Suprapubic skin (tissue), 4 donors: ENCODE data around the gene UBAP1L. TPM values are rescaled to one million over a fixed set of nuclear protein-coding genes. Genes with fewer than 3 reads are reported as not detected.
"Not testable (repeated sequence)": the region's sequence is repeated elsewhere in the genome, so short reads cannot be mapped to it uniquely, and the experiment has no call there.

Experiments
- DNase-seq, 2 donors: peaks; one replicate each; pipeline ENCODE4 v3.0.0-alpha.2; 2019; ENCODE audit warnings: low spot score in 2 of 2
- H3K27ac ChIP-seq: fragments of 200-600 bp; sonication (generic); one replicate; pipeline ENCODE4 v1.5.1; 2019
- H3K27me3 ChIP-seq: fragments of 200-600 bp; sonication (generic); one replicate; pipeline ENCODE4 v1.5.1; 2019
- H3K36me3 ChIP-seq: fragments of 200-600 bp; sonication (generic); one replicate; pipeline ENCODE4 v1.5.1; 2019
- H3K4me1 ChIP-seq: fragments of 200-600 bp; sonication (generic); one replicate; pipeline ENCODE4 v1.5.1; 2019
- H3K4me3 ChIP-seq: fragments of 200-600 bp; sonication (generic); one replicate; pipeline ENCODE4 v1.5.1; 2019; ENCODE audit warnings: mild to moderate bottlenecking
- H3K9me3 ChIP-seq: fragments of 200-600 bp; sonication (generic); one replicate; pipeline ENCODE4 v1.5.1; 2019
- CTCF ChIP-seq, 2 donors: fragments of 200-600 bp in 1 of 2; fragments of 450-650 bp in 1 of 2; sonication (generic) in 1 of 2; IDR thresholded peaks; one replicate each; pipeline ENCODE4 v1.5.1; 2016 to 2019; ENCODE audit warnings: antibody characterized with exemption in 2 of 2, mild to moderate bottlenecking in 1 of 2, moderate library complexity in 1 of 2
- EP300 ChIP-seq: sonication (generic); formaldehyde crosslinking; IDR thresholded peaks from one replicate; pipeline ENCODE4 v1.6.1; 2017; ENCODE audit warnings: antibody characterized with exemption
- POLR2A ChIP-seq, 2 donors: fragments of 450-650 bp; IDR thresholded peaks; one replicate each; pipeline ENCODE4 v1.6.1; 2017; ENCODE audit warnings: antibody characterized with exemption in 2 of 2, mild to moderate bottlenecking in 2 of 2, moderate library complexity in 2 of 2
- POLR2AphosphoS5 ChIP-seq, 3 donors: sonication (generic); formaldehyde crosslinking; IDR thresholded peaks; one replicate each; pipeline ENCODE4 v1.6.1; 2017; ENCODE audit warnings: antibody characterized with exemption in 3 of 3
- WGBS: methylation state at CpG from one replicate; pipeline ENCODE4 v1.1.5; 2018; 5-methylcytosine and 5-hydroxymethylcytosine counted together
- total RNA-seq, 4 donors: library from RNA; depleted of rRNA; stranded (reverse); fragments of >200 nt; gene quantifications; one replicate each; pipeline ENCODE4 v1.1.0, GENCODE V29; 2016

Gene UBAP1L
- total RNA-seq, 4 donors from 2014 or later: 2.3 to 21.4 (median 5.6) TPM

- WGBS: 88% methylated on average over 7 of the region's 7 CpGs
- Histone ChIP-seq H3K4me3 (no peak overlapping the region), H3K27ac (no peak overlapping the region), H3K27me3 (no peaks in the 10 kb centered on the region), H3K36me3 (peaks cover 47% of the 10 kb centered on the region), H3K4me1 (no peaks in the 10 kb centered on the region), H3K9me3 (no peaks in the 10 kb centered on the region)
- TF ChIP-seq POLR2A (IDR thresholded peaks at IDR 0.05): no peak
- no peak for TF ChIP-seq CTCF (IDR thresholded peaks at IDR 0.05)
- TF ChIP-seq EP300: no peak
- TF ChIP-seq POLR2AphosphoS5 (IDR thresholded peaks at IDR 0.05): no peak
- DNase-seq: peak; percentile 26 to 53
Observed at GRCh38 chr15:65097651-65098263, 17.2 kb downstream of the UBAP1L start.

DNA sequence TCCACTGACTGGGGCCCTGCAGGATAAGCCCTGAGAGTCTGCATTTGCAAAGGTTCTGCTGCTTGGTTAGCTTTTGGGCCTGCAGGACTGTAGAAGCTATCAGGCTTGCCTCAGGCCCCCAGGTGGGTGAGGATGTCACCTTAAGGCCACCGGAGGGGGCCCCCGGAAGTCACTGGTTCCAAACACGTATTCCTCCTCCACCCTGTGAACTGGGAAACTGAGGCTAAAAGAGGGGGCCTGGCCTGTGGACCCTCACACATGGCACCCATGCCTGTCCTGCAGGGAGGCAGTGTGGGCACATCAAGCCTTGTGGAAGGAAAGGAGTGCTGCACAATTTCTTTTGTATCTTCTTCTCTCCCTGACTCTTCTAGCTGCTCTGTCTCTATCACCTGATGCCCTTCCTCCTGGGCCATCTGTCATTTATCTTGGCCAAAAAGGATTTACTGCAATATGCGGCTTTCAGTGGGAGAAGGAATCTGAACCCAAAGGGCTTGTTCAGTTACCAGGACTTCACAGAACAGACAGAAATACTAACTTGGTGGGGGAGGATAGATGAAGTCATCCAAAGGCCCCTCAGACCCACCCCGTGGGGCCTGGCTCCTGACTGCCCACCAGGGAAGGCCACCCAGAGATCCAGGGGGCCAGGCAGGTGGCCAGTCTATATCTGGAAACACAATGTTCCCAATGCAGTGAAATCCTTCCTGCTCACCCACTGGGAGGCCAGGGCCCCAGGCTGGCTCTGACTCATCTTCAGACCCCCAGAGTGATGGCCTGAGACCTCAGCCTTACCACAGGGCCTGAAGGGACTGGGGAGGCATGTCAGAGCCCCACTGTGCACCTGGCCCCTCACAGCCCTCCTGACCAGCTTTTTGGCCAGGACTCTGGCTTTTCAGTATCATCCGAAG is 18.3 kb downstream of the UBAP1L start:
- Histone ChIP-seq H3K4me3 (no peak overlapping the region), H3K27me3 (no peaks in the 10 kb centered on the region), H3K9me3 (no peaks in the 10 kb centered on the region), H3K27ac (no peak overlapping the region), H3K4me1 (no peaks in the 10 kb centered on the region), H3K36me3 (peaks cover 40% of the 10 kb centered on the region)
- 80% methylated on average over 4 of the region's 6 CpGs for WGBS
- peak; percentile 30 to 66 for DNase-seq
- TF ChIP-seq EP300 (no peak), POLR2AphosphoS5 (IDR thresholded peaks at IDR 0.05) (no peak), CTCF (IDR thresholded peaks at IDR 0.05) (no peak), POLR2A (IDR thresholded peaks at IDR 0.05) (no peak)

DNA sequence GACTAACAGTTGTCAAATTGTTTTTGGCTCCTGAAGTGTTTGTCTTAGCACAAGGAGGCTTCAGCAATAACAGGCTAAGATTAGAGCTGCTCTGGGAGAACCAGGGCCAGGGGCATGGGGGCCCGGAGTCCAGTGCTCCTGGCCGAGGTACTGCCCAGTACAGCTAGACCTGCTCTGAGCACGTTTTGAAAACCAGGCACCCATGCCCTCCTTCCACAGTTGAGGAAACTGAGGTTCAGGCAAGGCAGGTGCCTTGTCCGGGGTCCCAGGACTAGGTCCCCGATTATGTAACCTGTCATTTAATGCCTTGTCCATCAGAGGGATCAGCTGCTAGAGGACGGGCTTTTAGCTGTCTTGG is 19.3 kb downstream of the UBAP1L start:
- H3K27ac ChIP-seq: no peak overlapping the region
- no peaks in the 10 kb centered on the region for H3K4me1 ChIP-seq
- H3K27me3 ChIP-seq: no peaks in the 10 kb centered on the region
- no peak overlapping the region for H3K4me3 ChIP-seq
- no peak for TF ChIP-seq EP300
- no peak for TF ChIP-seq POLR2A (IDR thresholded peaks at IDR 0.05)
- no peak for TF ChIP-seq CTCF (IDR thresholded peaks at IDR 0.05)
- TF ChIP-seq POLR2AphosphoS5 (IDR thresholded peaks at IDR 0.05): no peak
- peak in 1 of 2 donors; percentile 26 for DNase-seq
- no peaks in the 10 kb centered on the region for H3K9me3 ChIP-seq
- 88% methylated on average over 6 of the region's 6 CpGs for WGBS
- peaks cover 40% of the 10 kb centered on the region for H3K36me3 ChIP-seq

GRCh38 chr15:65095011-65095746 is 19.8 kb downstream of the UBAP1L start:
- TF ChIP-seq POLR2A (IDR thresholded peaks at IDR 0.05): no peak
- peak in 1 of 2 donors; percentile 37 for DNase-seq
- Histone ChIP-seq H3K27ac (no peak overlapping the region), H3K4me3 (no peak overlapping the region), H3K36me3 (peaks cover 34% of the 10 kb centered on the region), H3K4me1 (no peaks in the 10 kb centered on the region), H3K27me3 (no peaks in the 10 kb centered on the region), H3K9me3 (no peaks in the 10 kb centered on the region)
- 62% methylated on average over 3 of the region's 5 CpGs for WGBS

GRCh38 chr15:65094294-65094995 is 20.6 kb downstream of the UBAP1L start:
- DNase-seq: no peak
- no peak overlapping the region for H3K27ac ChIP-seq

GRCh38 chr15:65093793-65094170 is 21.2 kb downstream of the UBAP1L start:
- not testable (repeated sequence) for H3K4me1 ChIP-seq, H3K9me3 ChIP-seq, H3K4me3 ChIP-seq, DNase-seq, H3K27me3 ChIP-seq, H3K27ac ChIP-seq
- H3K36me3 ChIP-seq: peaks cover 20% of the 10 kb centered on the region
- WGBS: 93% methylated on average over 13 of the region's 13 CpGs

More at GRCh38 chr15:65094294-65094995, 20.6 kb downstream of the UBAP1L start:
- Histone ChIP-seq H3K36me3 (peaks cover 27% of the 10 kb centered on the region), H3K9me3 (no peaks in the 10 kb centered on the region), H3K4me3 (no peak overlapping the region), H3K4me1 (no peaks in the 10 kb centered on the region), H3K27me3 (no peaks in the 10 kb centered on the region)
- WGBS: 86% methylated on average over 9 of the region's 14 CpGs
- TF ChIP-seq POLR2A (IDR thresholded peaks at IDR 0.05) (no peak), CTCF (IDR thresholded peaks at IDR 0.05) (no peak), EP300 (no peak), POLR2AphosphoS5 (IDR thresholded peaks at IDR 0.05) (no peak)
